Measurements from ENCODE around the gene PISD. TPM values are rescaled to one million over a fixed set of nuclear protein-coding genes. Genes with fewer than 3 reads are reported as not detected.
"Not testable (repeated sequence)": the region's sequence is repeated elsewhere in the genome, so short reads cannot be mapped to it uniquely, and the experiment has no call there.

Gene PISD
- total and polyA plus RNA-seq, 2 donors from 2014 or later: 27.3 to 64.9 TPM

- Histone ChIP-seq H3K36me3 (ENCODE audit: control insufficient read depth in 2 of 3, insufficient read depth in 3 of 3, low read length in 3 of 3) (peaks cover 6 to 18% (median 6%) of the 10 kb centered on the region in 3 donors), H3K27ac (ENCODE audit: low read depth in 2 of 2, low read length in 2 of 2) (no peak overlapping the region), H3K9me3 (ENCODE audit: control insufficient read depth in 2 of 3, insufficient read depth in 1 of 3, low read length in 3 of 3) (no peaks in the 10 kb centered on the region), H3K27me3 (ENCODE audit: control insufficient read depth, insufficient read depth, low read length) (no peaks in the 10 kb centered on the region), H3K9ac (ENCODE audit: low read length in 3 of 3) (no peak overlapping the region), H3K4me1 (ENCODE audit: control insufficient read depth in 2 of 3, insufficient read depth in 2 of 3, low read depth in 1 of 3, low read length in 3 of 3) (no peaks in the 10 kb centered on the region), H3K4me3 (ENCODE audit: low read length in 3 of 3) (no peak overlapping the region)
- intact Hi-C loops (cut with DNase I): no loop called here
- DNase-seq (peak in 1 of 5 donors; percentile 18), FAIRE-seq (no peak)
- no peak for TF ChIP-seq CTCF (IDR thresholded peaks at IDR 0.05; ENCODE audit: borderline replicate concordance, extremely low read depth, insufficient read depth)
Measured at GRCh38 chr22:31695423-31695822, 33.4 kb upstream of the PISD start.

- H3K27me3 ChIP-seq (ENCODE audit: control insufficient read depth, insufficient read depth, low read length); intact Hi-C loops (cut with DNase I); FAIRE-seq; H3K4me3 ChIP-seq (ENCODE audit: low read length in 3 of 3); H3K27ac ChIP-seq (ENCODE audit: low read depth in 2 of 2, low read length in 2 of 2); H3K9me3 ChIP-seq (ENCODE audit: control insufficient read depth in 2 of 3, insufficient read depth in 1 of 3, low read length in 3 of 3); H3K9ac ChIP-seq (ENCODE audit: low read length in 3 of 3); H3K4me1 ChIP-seq (ENCODE audit: control insufficient read depth in 2 of 3, insufficient read depth in 2 of 3, low read depth in 1 of 3, low read length in 3 of 3): not testable (repeated sequence)
- DNase-seq: peak in 1 of 5 donors; percentile 25
- H3K36me3 ChIP-seq (ENCODE audit: control insufficient read depth in 2 of 3, insufficient read depth in 3 of 3, low read length in 3 of 3): peaks cover 4 to 14% (median 6%) of the 10 kb centered on the region in 3 donors
Measured at GRCh38 chr22:31694046-31694445, 32.0 kb upstream of the PISD start.

DNA sequence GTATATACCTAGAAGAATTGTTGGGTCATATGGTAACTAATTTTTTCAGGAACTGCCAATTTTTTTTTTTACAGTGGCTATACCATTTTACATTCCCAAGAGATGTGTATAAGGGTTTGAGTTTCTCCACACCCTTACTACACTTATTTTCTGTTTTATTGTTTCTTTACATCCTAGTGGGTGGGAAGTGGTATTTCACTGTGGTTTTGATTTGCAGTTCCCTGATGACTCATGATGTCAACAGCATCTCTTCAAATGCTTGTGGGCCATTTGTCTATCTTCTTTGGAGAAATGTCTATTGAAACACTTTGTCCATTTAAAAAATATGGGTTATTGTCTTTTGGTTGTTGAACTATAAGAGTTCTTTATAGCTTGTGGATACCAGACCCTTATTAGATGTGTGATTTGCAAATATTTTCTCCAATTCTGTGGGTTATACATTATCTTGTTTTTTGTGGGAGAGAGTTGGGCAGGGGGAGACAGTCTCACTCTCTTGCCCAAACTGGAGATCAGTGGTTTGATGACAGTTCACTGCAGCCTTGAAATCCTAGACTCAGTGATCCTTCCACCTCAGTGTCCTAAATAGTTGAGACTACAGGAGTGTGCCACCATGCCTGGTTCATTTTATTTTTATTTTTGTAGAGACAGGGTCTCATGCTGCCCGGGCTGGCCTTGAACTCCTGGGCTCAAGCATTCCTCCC lies 30.3 kb upstream of the PISD start:
- Histone ChIP-seq H3K9ac (ENCODE audit: low read length in 3 of 3) (no peak overlapping the region), H3K4me3 (ENCODE audit: low read length in 3 of 3) (no peak overlapping the region), H3K4me1 (ENCODE audit: control insufficient read depth in 2 of 3, insufficient read depth in 2 of 3, low read depth in 1 of 3, low read length in 3 of 3) (no peaks in the 10 kb centered on the region), H3K9me3 (ENCODE audit: control insufficient read depth in 2 of 3, insufficient read depth in 1 of 3, low read length in 3 of 3) (no peaks in the 10 kb centered on the region), H3K27ac (ENCODE audit: low read depth in 2 of 2, low read length in 2 of 2) (no peak overlapping the region), H3K27me3 (ENCODE audit: control insufficient read depth, insufficient read depth, low read length) (no peaks in the 10 kb centered on the region), H3K36me3 (ENCODE audit: control insufficient read depth in 2 of 3, insufficient read depth in 3 of 3, low read length in 3 of 3) (peaks cover 4 to 9% (median 6%) of the 10 kb centered on the region in 3 donors)
- intact Hi-C loops (cut with DNase I): no loop called here
- TF ChIP-seq CTCF (IDR thresholded peaks at IDR 0.05; ENCODE audit: borderline replicate concordance, extremely low read depth, insufficient read depth): no peak
- no peak for FAIRE-seq
- no peak for DNase-seq

- intact Hi-C loops (cut with DNase I): no loop called here
- no peak for DNase-seq
- Histone ChIP-seq H3K27ac (ENCODE audit: low read depth in 2 of 2, low read length in 2 of 2) (no peak overlapping the region), H3K9ac (ENCODE audit: low read length in 3 of 3) (no peak overlapping the region), H3K4me1 (ENCODE audit: control insufficient read depth in 2 of 3, insufficient read depth in 2 of 3, low read depth in 1 of 3, low read length in 3 of 3) (no peaks in the 10 kb centered on the region), H3K4me3 (ENCODE audit: low read length in 3 of 3) (no peak overlapping the region), H3K9me3 (ENCODE audit: control insufficient read depth in 2 of 3, insufficient read depth in 1 of 3, low read length in 3 of 3) (no peaks in the 10 kb centered on the region), H3K27me3 (ENCODE audit: control insufficient read depth, insufficient read depth, low read length) (no peaks in the 10 kb centered on the region), H3K36me3 (ENCODE audit: control insufficient read depth in 2 of 3, insufficient read depth in 3 of 3, low read length in 3 of 3) (peaks cover 6 to 8% (median 8%) of the 10 kb centered on the region in 3 donors)
- FAIRE-seq: no peak
- TF ChIP-seq CTCF (IDR thresholded peaks at IDR 0.05; ENCODE audit: borderline replicate concordance, extremely low read depth, insufficient read depth): no peak
Measured at GRCh38 chr22:31691408-31691807, 29.4 kb upstream of the PISD start.
